Adrenal gland (tissue), 12 donors: ENCODE measurements around the gene COX7A1. TPM values are rescaled to one million over a fixed set of nuclear protein-coding genes. Genes with fewer than 3 reads are reported as not detected.

ENCODE experiments used
- DNase-seq, 7 donors: peaks; one replicate each; pipeline ENCODE4 v3.0.0-alpha.2; 2019 to 2020
- H3K27ac ChIP-seq, 5 donors: fragments of 200-600 bp; sonication (generic) in 4 of 5; 1 replicate in 3 of 5; 2 replicates in 2 of 5; pipeline versions ENCODE4 v1.5.1 to v1.8.0; 2016 to 2020; ENCODE audit warnings: mild to moderate bottlenecking in 1 of 5
- H3K27me3 ChIP-seq: fragments of 200-600 bp; 2 replicates; pipeline ENCODE4 v1.8.0; 2021
- H3K36me3 ChIP-seq, 2 donors: fragments of 200-600 bp; replicated peaks in 1 of 2; 1 replicate in 1 of 2; 2 replicates in 1 of 2; pipeline versions ENCODE4 v1.5.1 to v1.8.0; 2018 to 2022
- H3K4me1 ChIP-seq, 2 donors: fragments of 200-600 bp; replicated peaks in 1 of 2; 1 replicate in 1 of 2; 2 replicates in 1 of 2; pipeline versions ENCODE4 v1.5.1 to v1.8.0; 2018 to 2021
- H3K4me3 ChIP-seq, 4 donors: fragments of 200-600 bp; sonication (generic) in 3 of 4; one replicate each; pipeline ENCODE4 v1.5.1; 2016 to 2018
- H3K9me3 ChIP-seq, 3 donors: fragments of 200-600 bp; sonication (generic) in 1 of 3; replicated peaks in 1 of 3; 1 replicate in 2 of 3; 2 replicates in 1 of 3; pipeline versions ENCODE4 v1.5.1 to v1.8.0; 2016 to 2021
- POLR2A ChIP-seq, 2 donors: fragments of 450-650 bp; IDR thresholded peaks; one replicate each; pipeline ENCODE4 v1.6.1; 2017; ENCODE audit warnings: antibody characterized with exemption in 2 of 2, mild to moderate bottlenecking in 2 of 2, moderate library complexity in 1 of 2
- WGBS, 4 donors: extraction: QIAGEN DNeasy Blood & Tissue Kit in 2 of 4; methylation state at CpG; one replicate each; pipeline versions ENCODE4 v1.1.5 to v1.1.7; 2013 to 2017; 5-methylcytosine and 5-hydroxymethylcytosine counted together
- intact Hi-C, 2 donors: fragments of 100-400 bp; cut with DNase I; formaldehyde crosslinking; loops; one replicate each; pipeline versions ENCODE4 v1.14.1 to v1.15.0; 2022 to 2023
- polyA plus RNA-seq, 3 donors: library from polyadenylated mRNA; stranded (reverse); fragments of 200-250 nt in 2 of 3; fragments of 350-450 nt in 1 of 3; fragmentation: Illumina TruSeq in 1 of 3; extraction: RNeasy Lipid Tissue Mini Kit (QIAGEN cat#74804) in 1 of 3; gene quantifications; one replicate each; pipeline ENCODE4 v1.2.3, GENCODE V29; 2013 to 2014
- total RNA-seq, 9 donors: library from RNA; depleted of rRNA in 4 of 9; stranded (reverse); fragments of >200 nt in 4 of 9; fragments of 120-200 nt in 1 of 9; fragmentation: NEBNext Ultra II Directional in 1 of 9; extraction: Animal tissue kit (Norgen Biotek cat#: 25700) in 1 of 9; gene quantifications; one replicate each; pipeline versions ENCODE4 v1.1.0 to v1.2.4, GENCODE V29; 2013 to 2023
- TF ChIP-seq, protein P1 (sequence below), 6 experiments: fragments of 450-650 bp in 4 of 6; fragments of 200-600 bp in 2 of 6; sonication (generic) in 1 of 6; IDR thresholded peaks; 1 replicate in 5 of 6; 2 replicates in 1 of 6; pipeline versions ENCODE4 v1.5.1 to v1.8.0; 2016 to 2021; ENCODE audit warnings: antibody characterized with exemption in 6 of 6, mild to moderate bottlenecking in 2 of 6, moderate library complexity in 1 of 6
- donor health status: healthy with polysubstance abuse.
- donor health status: Bipolar disorder and iron deficiency.
- donor health status: DM: yes; HTN: yes; CAD: no.
- donor health status: DM: no; HTN: no; CAD: no.
- donor health status: DM: no; HTN: no; CAD: no.
- donor health status: DM: yes; HTN: yes; CAD: no.

Gene COX7A1
- total and polyA plus RNA-seq, 12 donors, result 20.4 to 232 (median 102) TPM

DNA sequence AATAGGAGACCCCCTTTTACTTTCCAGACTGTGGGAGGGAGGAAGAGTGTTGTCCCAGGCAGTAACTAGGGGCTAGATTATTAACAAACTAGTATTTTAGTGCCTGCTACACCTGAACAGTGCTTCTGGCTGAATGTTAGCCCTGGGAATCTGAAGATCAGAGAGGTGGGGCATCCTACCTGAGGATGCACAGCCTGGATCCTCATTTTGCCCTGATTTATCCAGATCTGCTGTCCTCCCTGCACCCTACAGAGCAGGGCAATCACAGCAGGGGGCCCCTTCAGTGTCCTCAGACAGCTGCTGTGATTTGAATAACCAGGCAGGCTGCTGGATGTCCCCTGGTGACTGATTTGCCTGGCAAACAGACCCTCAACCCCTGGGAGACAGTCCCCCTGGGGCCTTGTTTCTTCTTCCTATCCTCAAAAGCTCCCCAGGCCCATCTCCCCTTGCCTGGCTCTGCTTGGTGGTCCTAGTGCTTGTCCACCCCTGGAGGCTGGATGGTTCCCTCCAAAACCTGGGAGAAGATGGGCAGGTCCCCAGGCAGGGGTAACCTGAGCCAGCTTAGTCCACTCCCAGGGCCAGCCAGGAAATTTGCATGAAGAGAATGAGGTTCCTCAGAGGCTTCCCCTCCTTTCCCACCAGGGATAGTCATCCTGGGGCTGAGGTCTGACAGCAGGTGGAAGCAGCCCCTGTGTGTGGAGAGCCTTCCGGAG is 41.6 kb downstream of the COX7A1 start, which contains the start of gene OVOL3:
Gene OVOL3, plus strand, starts transcription at position 657 of the 713 bp plus-strand sequence. CDS start 60 bp downstream, outside the sequence.
- Histone ChIP-seq H3K9me3 (no peaks in the 10 kb centered on the region), H3K4me3 (no peak within 1 kb of the TSS), H3K4me1 (peaks cover 7 to 9% of the 10 kb centered on the region in 2 donors), H3K27me3 (no peaks in the 10 kb centered on the region), H3K27ac (no peak within 1 kb of the TSS), H3K36me3 (peaks cover 0 to 4% of the 10 kb centered on the region in 2 donors)
- WGBS, 4 donors, result 41 to 92% methylated on average over 1 of the region's 1 CpG; no CpG with 5 or more reads in 2 of the 4 donors
- no peak for TF ChIP-seq POLR2A (IDR thresholded peaks at IDR 0.05)
- TF ChIP-seq, protein P1, sequence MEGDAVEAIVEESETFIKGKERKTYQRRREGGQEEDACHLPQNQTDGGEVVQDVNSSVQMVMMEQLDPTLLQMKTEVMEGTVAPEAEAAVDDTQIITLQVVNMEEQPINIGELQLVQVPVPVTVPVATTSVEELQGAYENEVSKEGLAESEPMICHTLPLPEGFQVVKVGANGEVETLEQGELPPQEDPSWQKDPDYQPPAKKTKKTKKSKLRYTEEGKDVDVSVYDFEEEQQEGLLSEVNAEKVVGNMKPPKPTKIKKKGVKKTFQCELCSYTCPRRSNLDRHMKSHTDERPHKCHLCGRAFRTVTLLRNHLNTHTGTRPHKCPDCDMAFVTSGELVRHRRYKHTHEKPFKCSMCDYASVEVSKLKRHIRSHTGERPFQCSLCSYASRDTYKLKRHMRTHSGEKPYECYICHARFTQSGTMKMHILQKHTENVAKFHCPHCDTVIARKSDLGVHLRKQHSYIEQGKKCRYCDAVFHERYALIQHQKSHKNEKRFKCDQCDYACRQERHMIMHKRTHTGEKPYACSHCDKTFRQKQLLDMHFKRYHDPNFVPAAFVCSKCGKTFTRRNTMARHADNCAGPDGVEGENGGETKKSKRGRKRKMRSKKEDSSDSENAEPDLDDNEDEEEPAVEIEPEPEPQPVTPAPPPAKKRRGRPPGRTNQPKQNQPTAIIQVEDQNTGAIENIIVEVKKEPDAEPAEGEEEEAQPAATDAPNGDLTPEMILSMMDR (IDR thresholded peaks at IDR 0.05), result no peak
- intact Hi-C loops, result loop anchor here in 1 of 2 donors (10.0 kb wide), 1 partner anchor 46 kb away; no protein-coding TSS in a partner anchor
- no peak for DNase-seq

DNA sequence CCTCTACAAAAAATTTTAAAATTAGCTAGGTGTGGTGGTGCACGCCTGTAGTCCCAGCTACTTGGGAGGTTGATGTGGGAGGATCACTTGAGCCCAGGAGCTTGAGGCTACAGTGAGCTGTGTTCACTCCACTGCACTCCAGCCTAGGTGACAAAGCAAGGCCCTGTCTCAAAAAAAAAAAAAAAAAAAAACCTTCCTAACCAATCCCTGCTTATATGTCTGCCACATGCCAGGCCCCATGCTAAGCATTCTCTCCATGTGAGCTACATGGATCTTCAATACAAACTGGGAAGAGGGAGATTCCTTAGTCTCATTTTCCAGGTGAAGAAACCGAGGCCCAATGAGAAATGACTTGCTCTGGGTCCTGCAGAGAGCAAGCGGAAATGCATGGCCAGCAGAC is 43.6 kb downstream of the COX7A1 start:
- Histone ChIP-seq H3K27me3 (no peaks in the 10 kb centered on the region), H3K4me3 (no peak overlapping the region), H3K4me1 (peaks cover 2 to 5% of the 10 kb centered on the region in 2 donors), H3K36me3 (peaks cover 0 to 4% of the 10 kb centered on the region in 2 donors), H3K27ac (no peak overlapping the region), H3K9me3 (no peaks in the 10 kb centered on the region)
- no peak for DNase-seq
- intact Hi-C loops, result no loop called here
- TF ChIP-seq, protein P1 (IDR thresholded peaks at IDR 0.05), result no peak
- TF ChIP-seq POLR2A (IDR thresholded peaks at IDR 0.05), result no peak
- 95 to 98% (median 97%) methylated on average over 3 of the region's 3 CpGs for WGBS, 4 donors

DNA sequence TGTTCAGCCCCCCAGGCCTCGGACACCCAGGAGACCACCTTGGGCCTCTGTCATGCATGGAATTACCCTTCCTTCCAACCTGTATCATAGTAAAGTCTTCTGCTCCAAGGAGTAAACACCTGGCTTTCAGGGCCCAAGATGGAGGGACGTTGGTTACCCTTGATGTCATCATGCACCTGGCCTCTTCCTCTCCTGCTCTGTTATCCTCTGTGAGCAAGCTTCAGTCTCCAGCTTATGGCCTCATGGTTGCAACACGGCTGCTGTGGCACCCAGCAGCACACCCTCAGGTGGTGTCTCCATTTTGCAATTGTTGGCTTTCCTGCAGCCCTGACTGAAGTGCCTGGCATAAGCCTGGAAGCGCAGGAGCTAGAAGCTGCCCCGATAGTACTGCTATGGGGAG is 45.3 kb downstream of the COX7A1 start:
- no peak for TF ChIP-seq POLR2A (IDR thresholded peaks at IDR 0.05)
- TF ChIP-seq, protein P1 (IDR thresholded peaks at IDR 0.05), result no peak
- no peak for DNase-seq
- Histone ChIP-seq H3K36me3 (no peaks in the 10 kb centered on the region), H3K4me1 (no peaks in the 10 kb centered on the region), H3K4me3 (no peak overlapping the region), H3K27ac (no peak overlapping the region), H3K27me3 (no peaks in the 10 kb centered on the region), H3K9me3 (no peaks in the 10 kb centered on the region)
- 92 to 97% (median 95%) methylated on average over 3 to 5 of the region's 5 CpGs for WGBS, 4 donors
- intact Hi-C loops, result no loop called here

DNA sequence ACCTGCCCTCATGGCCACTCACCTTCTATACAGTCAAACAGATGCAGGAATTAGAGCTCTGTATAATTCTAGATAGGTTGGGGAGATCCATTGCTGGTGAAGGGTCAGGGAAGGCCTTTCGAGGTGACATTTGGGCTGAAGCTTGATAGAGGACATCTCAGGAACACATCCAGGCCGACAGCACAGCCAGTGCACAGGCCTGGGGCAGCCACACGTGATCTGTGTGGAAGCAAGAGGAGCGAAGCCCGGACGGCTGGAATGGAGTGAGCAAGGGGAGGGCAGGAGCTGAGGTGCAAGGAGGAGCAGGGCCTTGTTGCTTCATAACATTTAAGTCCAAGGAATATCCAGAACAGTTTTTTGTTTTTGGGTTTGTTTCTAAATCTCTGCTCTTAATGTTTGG is 45.8 kb downstream of the COX7A1 start:
- TF ChIP-seq, protein P1 (IDR thresholded peaks at IDR 0.05), result no peak
- TF ChIP-seq POLR2A (IDR thresholded peaks at IDR 0.05), result no peak
- Histone ChIP-seq H3K27me3 (no peaks in the 10 kb centered on the region), H3K9me3 (no peaks in the 10 kb centered on the region), H3K4me1 (no peaks in the 10 kb centered on the region), H3K36me3 (no peaks in the 10 kb centered on the region), H3K4me3 (no peak overlapping the region), H3K27ac (no peak overlapping the region)
- 92 to 97% (median 95%) methylated on average over 6 of the region's 6 CpGs for WGBS, 4 donors
- DNase-seq, result no peak
- intact Hi-C loops, result no loop called here
